Epidermal melanocyte (primary cell): ENCODE measurements around the gene DRD1.
"Not testable (repeated sequence)": the region's sequence is repeated elsewhere in the genome, so short reads cannot be mapped to it uniquely, and the experiment has no call there.

Experiments
- DNase-seq: peaks from one replicate; pipeline ENCODE4 v3.0.0; 2011; ENCODE audit warnings: low spot score; ENCODE audit not compliant: insufficient read length

The DRD1 gene

DNA sequence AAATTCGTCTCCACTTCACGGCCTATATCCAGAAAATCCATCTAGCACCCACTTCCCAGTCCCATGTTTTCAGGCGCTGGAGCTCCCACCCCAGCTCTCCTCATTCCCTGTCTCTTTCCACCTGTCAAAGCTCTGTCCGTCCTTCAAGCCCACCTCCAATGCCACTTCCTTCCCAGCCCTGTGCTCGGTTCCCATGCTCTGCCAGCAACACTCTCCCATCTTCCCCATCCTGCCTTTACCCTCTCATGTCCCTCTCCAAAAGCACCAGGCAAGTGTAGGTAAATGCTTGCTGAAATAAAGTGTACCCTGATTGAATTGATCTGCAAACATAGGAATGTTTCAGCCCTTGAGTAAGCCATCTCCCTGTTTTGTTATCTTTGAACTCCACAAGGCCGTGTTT is 9.2 kb downstream of the DRD1 start:
- DNase-seq: no peak

DNA sequence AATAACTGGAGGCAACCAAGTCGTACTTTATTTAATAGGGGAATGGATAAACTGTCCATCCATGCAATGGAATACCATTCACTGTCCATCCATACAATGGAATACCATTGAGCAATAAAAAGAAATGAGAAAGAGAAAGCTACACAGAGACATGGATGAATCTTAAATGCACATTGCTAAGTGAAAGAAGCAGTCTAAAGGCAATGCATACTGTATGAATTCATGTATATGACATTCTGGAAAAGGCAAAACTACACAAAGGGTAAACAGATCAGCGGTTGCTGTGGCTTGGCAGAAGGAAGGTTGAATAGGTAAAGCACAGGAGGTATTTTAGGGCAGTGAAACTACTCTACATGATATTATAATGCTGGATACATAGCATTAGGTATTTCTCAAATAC is 16.2 kb downstream of the DRD1 start:
- DNase-seq: no peak

DNA sequence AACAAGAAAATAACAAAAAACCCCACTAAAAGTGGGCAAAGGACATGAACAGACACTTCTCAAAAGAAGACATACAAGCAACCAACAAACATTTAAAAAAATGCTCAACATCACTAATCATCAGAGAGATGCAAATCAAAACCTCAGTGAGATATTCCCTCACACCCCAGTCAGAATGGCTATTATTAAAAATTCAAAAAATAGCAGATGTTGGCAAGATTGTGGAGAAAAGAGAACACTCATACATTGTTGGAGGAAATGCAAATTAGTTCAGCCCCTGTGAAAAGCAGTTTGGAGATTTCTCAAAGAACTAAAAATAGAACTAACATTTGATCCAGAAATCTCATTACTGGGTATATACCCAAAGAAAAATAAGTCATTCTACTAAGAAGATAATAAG is 19.4 kb downstream of the DRD1 start:
- not testable (repeated sequence) for DNase-seq

DNA sequence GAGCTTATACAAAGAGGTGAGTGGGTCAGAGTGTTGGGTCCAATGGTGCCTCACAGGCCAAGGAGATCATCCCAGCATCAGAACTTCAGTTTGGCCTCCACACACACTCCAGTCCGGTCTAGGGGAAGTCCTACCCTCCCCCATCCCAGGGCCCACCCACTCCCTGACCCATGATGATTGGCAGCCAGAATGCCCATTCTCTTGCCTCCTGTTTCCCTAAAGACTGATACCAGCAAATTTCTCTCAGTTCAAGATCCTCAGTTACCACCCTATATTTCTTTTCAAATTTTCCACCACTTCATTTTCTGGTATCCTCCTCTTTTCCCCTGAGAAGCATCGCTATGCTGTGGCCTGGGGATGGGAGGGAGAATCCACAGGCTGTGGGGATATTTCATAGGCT is 21.9 kb downstream of the DRD1 start:
- DNase-seq: no peak

GRCh38 chr5:175420383-175420782 is 23.6 kb downstream of the DRD1 start:
- DNase-seq: no peak

DNA sequence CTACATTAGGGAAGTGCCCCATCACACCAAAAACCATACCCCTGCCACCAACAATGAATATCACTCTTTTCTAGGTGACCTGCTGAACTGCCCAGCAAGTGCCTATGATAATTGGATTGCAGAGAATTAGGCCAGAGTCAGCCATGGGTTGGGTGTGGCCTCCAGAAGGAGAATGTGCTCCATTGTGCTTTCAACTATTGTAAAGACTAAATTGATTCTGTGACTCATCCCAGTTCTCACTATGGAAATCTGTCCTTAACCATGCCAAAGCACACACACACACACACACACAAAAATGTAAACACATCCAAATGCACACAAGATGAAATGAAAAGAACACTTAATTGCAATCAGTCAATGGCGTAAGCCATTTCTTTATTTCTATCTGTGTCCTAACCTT is 25.7 kb downstream of the DRD1 start:
- no peak for DNase-seq

- DNase-seq: no peak
Measured at GRCh38 chr5:175417384-175417783, 26.6 kb downstream of the DRD1 start.

DNA sequence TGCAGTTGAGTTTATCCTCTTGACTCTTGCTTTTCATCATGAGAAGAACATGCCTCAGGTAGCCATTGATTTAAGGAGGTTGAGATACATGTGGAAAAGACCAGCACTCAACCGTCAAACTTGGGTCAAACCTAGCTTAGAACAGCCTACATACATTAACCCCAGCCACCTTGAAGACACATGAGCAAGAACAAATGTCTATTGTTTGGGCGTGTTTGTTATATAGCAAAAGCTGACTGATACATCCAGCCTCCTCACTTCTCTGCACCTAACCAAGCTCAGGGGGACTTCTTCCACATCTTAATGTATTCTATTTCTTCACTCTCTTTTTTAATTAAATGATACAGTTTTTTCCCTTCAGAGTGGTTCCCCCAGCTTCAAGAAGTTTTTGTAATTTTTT is 28.7 kb downstream of the DRD1 start:
- DNase-seq: no peak

DNA sequence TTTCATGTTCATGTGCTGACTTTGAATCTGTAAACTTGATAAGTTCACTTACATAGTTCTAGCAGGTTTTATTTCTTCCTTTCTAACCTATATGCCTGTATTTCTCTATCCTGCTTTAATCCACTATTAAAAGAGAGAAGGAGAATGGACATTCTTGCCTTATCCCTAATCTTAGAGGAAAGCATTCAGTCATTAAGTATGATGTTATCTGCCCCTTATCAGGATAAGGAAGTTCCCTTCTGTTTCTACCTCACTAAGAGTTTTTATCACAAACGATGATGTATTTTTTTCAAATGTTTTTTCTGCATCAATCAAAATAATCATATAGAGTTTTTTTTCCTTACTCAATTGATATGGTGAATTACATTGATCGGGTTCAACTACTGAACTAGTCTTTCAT is 33.1 kb downstream of the DRD1 start:
- no peak for DNase-seq

DNA sequence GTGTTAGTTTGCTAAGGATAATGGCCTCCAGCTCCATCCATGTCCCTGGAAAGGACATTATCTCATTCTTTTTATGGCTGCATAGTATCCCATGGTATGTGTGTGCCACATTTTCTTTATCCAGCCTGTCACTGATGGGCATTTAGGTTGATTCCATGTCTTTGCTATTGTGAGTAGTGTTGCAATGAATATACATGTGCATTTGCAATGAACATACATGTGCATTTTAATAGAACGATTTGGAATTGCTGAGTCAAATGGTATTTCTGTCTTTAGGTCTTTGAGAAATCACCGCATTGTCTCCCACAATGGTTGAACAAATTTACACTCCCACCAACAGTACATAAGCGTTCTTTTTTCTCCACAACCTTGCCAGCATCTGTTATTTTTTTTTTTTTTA is 37.7 kb downstream of the DRD1 start:
- DNase-seq: no peak

GRCh38 chr5:175397590-175398297 is 46.2 kb downstream of the DRD1 start:
- DNase-seq: not testable (repeated sequence)

DNA sequence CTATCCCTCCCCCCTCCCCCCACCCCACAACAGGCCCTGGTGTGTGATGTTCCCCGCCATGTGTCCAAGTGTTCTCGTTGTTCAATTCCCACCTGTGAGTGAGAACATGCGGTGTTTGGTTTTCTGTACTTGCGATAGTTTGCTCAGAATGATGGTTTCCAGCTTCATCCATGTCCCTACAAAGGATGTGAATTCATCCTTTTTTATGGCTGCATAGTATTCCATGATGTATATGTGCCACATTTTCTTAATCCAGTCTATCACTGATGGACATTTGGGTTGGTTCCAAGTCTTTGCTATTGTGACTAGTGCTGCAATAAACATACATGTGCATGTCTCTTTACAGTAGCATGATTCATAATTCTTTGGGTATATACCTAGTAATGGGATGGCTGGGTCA is 48.6 kb downstream of the DRD1 start:
- DNase-seq: not testable (repeated sequence)

GRCh38 chr5:175394601-175395000 is 49.4 kb downstream of the DRD1 start:
- no peak for DNase-seq

GRCh38 chr5:175393897-175394296 is 50.1 kb downstream of the DRD1 start:
- DNase-seq: no peak

DNA sequence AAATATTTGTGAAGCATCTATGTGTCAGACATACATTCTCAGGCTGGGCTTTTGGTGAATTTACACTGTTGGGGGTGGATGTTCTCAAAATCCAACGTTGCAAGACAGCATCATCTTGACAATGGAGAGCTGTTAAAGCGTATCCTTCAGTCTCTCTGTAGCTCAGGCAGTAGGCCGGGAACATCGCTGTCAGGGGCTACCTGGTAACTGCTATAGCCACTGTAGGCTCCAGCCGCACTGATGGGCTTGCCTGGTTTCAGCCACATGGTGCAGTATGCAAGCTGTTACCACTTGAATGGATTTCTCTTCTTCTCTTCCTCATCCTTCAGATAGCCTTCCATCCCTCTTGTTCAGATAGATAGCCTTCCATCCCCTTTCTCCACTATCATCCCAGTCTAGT is 51.7 kb downstream of the DRD1 start:
- DNase-seq: no peak

- DNase-seq: no peak
Measured at GRCh38 chr5:175390352-175391083, 53.5 kb downstream of the DRD1 start.
